ENCODE measurements around the gene OR2B2. TPM values are rescaled to one million over a fixed set of nuclear protein-coding genes. Genes with fewer than 3 reads are reported as not detected.

OR2B2 gene
- total and polyA plus RNA-seq, 8 donors = not detected

DNA sequence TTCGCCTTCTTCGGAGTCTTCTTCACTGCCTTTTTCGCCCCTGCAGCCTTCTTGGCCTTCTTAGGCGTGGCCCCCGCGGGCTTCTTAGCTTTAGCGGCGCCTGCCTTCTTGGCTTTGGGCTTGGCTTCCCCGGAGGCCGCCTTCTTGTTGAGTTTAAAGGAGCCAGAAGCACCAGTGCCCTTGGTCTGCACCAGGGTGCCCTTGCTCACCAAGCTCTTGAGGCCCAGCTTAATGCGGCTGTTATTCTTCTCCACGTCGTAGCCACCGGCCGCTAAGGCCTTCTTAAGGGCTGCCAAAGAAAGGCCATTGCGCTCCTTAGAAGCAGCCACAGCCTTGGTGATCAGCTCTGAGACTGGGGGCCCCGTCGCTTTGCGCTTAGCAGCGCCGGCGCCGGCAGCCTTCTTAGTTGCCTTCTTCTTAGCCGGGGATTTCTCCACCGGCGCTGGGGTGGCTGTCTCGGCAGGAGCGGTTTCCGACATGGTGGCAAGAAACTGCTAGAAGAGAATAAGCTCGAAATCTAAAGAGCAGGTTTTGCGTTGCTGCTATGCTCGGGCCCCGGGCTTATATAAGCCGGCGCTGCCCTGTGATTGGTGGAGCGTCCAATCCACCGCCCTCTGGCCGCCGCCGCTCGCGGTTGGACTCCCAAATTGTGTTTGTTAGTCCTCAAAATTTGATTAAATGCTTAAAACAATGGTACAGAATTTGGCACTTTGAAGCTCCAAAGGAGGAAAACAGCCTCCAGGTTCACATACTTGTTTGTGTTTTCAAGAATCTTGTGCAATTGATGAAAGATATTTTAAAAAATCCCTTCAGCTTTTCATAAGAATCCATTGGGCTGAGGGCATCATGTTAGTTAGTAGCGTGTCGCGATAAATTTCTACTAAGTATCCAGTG, 44.9 kb downstream of the OR2B2 start:
- Histone ChIP-seq H3K27ac (peak overlapping the region; percentile 29 to 73), H3K4me3 (peak overlapping the region; percentile 52 to 62)
- ATAC-seq = peak; percentile 61

DNA sequence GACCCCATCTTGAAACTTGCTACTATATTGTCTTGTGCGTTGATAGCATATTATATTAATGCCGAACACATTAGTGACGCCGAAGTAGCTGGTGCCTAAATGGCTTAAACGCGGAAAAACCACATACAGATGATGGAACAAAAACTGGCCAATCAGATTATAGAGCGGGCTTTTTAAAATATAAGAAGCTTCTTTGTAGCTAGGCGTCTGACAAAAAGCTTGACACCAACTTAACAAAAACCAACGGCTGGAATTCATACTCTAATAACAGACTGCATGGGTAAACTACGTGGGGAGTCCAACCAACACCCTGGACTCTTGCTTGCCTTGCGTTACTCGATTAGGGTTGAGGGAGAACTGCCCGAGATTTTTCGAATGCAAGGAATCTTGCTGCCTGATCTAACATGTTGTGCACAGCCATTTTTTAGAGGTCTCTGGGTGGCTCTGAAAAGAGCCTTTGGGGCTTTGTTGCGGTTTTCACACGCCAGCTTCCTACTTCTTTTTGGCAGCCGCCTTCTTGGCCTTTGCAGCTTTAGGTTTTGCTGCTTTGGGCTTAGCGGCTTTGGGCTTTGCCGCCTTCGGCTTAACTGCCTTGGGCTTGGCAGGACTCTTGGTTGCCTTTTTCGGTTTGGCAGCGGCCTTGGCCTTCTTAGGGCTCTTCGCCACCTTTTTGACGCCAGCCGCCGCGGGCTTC, 45.7 kb downstream of the OR2B2 start:
- peaks cover 0 to 55% of the 10 kb centered on the region in 2 donors for H3K27me3 ChIP-seq
- no peak for TF ChIP-seq CTCF (IDR thresholded peaks at IDR 0.05)
- intact Hi-C loops (cut with DNase I) = no loop called here
- H3K4me3 ChIP-seq = peak overlapping the region; percentile 52 to 62
- peak overlapping the region; percentile 29 to 73 for H3K27ac ChIP-seq
- H3K9me3 ChIP-seq = no peaks in the 10 kb centered on the region
- DNase-seq = peak in 2 of 4 donors; percentile 71 to 75
- ATAC-seq = peak; percentile 49
- peaks cover 8 to 34% of the 10 kb centered on the region in 2 donors for H3K4me1 ChIP-seq
- no peaks in the 10 kb centered on the region for H3K36me3 ChIP-seq

More for the DNA sequence above, 44.9 kb downstream of the OR2B2 start:
- intact Hi-C loops (cut with DNase I) = no loop called here
- Histone ChIP-seq H3K9me3 (no peaks in the 10 kb centered on the region), H3K4me1 (peaks cover 8 to 34% of the 10 kb centered on the region in 2 donors), H3K36me3 (no peaks in the 10 kb centered on the region), H3K27me3 (peaks cover 0 to 61% of the 10 kb centered on the region in 2 donors)
- DNase-seq = peak; percentile 75 to 92 (median 88)
- TF ChIP-seq CTCF (IDR thresholded peaks at IDR 0.05) = no peak

DNA sequence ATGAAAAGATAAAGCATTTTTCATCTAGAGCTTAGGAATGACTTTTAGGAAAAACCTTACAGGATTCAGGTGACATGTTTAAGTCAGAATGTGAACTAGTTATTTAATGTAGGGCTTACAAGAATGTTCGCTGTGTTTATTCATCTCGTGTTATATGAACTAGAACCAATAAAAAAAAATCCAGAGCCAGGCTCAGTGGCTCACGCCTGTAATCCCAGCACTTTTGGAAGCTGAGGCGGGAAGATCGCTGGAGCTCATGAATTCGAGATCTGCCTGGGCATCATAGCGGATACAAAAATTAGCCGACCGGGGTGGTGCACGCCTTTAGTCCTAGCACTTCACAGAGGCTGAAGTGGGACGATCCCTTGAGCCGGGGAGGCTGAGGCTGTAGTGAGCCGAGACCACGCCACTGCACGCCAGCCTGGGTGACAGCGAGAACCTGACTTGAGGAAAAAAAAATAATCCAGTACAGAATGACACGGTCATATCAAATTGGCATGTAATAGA, 46.3 kb downstream of the OR2B2 start:
- DNase-seq (no peak), ATAC-seq (peak; percentile 18)
- peak overlapping the region; percentile 52 to 62 for H3K4me3 ChIP-seq

GRCh38 chr6:27864906-27865849, 47.0 kb downstream of the OR2B2 start:
- peak; percentile 83 for ATAC-seq
- Histone ChIP-seq H3K27ac (peak overlapping the region; percentile 83 to 85), H3K27me3 (peaks cover 0 to 48% of the 10 kb centered on the region in 2 donors), H3K4me1 (peaks cover 8 to 34% of the 10 kb centered on the region in 2 donors), H3K9me3 (no peaks in the 10 kb centered on the region), H3K4me3 (peak overlapping the region; percentile 52 to 62), H3K36me3 (no peaks in the 10 kb centered on the region)
- TF ChIP-seq CTCF (IDR thresholded peaks at IDR 0.05) = no peak
- intact Hi-C loops (cut with DNase I) = no loop called here
- DNase-seq = peak; percentile 73 to 96 (median 92)

More for the DNA sequence above, 46.3 kb downstream of the OR2B2 start:
- no peaks in the 10 kb centered on the region for H3K9me3 ChIP-seq
- no peak for TF ChIP-seq CTCF (IDR thresholded peaks at IDR 0.05)
- H3K36me3 ChIP-seq = no peaks in the 10 kb centered on the region
- peaks cover 8 to 34% of the 10 kb centered on the region in 2 donors for H3K4me1 ChIP-seq
- peaks cover 0 to 52% of the 10 kb centered on the region in 2 donors for H3K27me3 ChIP-seq
- H3K27ac ChIP-seq = peak overlapping the region; percentile 0 to 75
- intact Hi-C loops (cut with DNase I) = no loop called here
